Keratinocyte (primary cell): ENCODE measurements around the gene WDPCP.

ENCODE experiments used
- EZH2 ChIP-seq: IDR thresholded peaks from one replicate; pipeline ENCODE4 v1.6.1; 2012; ENCODE audit warnings: inconsistent platforms, mild to moderate bottlenecking, low read length, moderate library complexity
- TF ChIP-seq, protein P1 (sequence below), 3 experiments: IDR thresholded peaks in 1 of 3; conservative IDR thresholded peaks in 1 of 3; optimal IDR thresholded peaks in 1 of 3; 2 replicates in 2 of 3; 3 replicates in 1 of 3; pipeline versions ENCODE3 to v1.5.1; 2011; ENCODE audit warnings: low read length in 3 of 3, mild to moderate bottlenecking in 3 of 3, moderate library complexity in 2 of 3, control low read depth in 1 of 3, inconsistent platforms in 1 of 3; ENCODE audit not compliant: insufficient read depth in 2 of 3; ENCODE audit errors: extremely low read depth in 1 of 3

DNA sequence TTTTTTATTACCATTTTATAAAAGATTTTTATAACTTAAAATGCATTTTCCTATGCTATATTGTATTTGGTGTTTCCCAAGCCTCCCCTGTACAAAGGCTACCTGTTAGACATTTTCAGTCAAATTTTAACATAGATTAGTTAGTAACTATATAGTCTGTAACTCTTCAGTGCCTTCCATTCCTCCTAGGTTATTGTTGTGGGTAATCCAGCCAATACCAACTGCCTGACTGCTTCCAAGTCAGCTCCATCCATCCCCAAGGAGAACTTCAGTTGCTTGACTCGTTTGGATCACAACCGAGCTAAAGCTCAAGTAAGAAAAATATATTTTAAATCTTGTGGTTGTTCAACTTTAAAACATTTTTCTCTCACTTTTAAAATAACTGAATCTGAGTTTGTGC lies 10.7 kb upstream of the WDPCP start:
- TF ChIP-seq, protein P1, sequence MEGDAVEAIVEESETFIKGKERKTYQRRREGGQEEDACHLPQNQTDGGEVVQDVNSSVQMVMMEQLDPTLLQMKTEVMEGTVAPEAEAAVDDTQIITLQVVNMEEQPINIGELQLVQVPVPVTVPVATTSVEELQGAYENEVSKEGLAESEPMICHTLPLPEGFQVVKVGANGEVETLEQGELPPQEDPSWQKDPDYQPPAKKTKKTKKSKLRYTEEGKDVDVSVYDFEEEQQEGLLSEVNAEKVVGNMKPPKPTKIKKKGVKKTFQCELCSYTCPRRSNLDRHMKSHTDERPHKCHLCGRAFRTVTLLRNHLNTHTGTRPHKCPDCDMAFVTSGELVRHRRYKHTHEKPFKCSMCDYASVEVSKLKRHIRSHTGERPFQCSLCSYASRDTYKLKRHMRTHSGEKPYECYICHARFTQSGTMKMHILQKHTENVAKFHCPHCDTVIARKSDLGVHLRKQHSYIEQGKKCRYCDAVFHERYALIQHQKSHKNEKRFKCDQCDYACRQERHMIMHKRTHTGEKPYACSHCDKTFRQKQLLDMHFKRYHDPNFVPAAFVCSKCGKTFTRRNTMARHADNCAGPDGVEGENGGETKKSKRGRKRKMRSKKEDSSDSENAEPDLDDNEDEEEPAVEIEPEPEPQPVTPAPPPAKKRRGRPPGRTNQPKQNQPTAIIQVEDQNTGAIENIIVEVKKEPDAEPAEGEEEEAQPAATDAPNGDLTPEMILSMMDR (optimal IDR thresholded peaks at IDR 0.05 in 1 of 3, IDR thresholded peaks at IDR 0.05 in 1 of 3, conservative IDR thresholded peaks at IDR 0.05 in 1 of 3; ENCODE audit: extremely low read depth in 1 of 3, insufficient read depth in 2 of 3, low read length in 3 of 3): no peak
- TF ChIP-seq EZH2: no peak
